HepG2 (cell line): ENCODE results near the gene FTCD. TPM values are rescaled to one million over a fixed set of nuclear protein-coding genes. Genes with fewer than 3 reads are reported as not detected.
"Not testable (repeated sequence)": the region's sequence is repeated elsewhere in the genome, so short reads cannot be mapped to it uniquely, and the experiment has no call there.

Experiments
- ATAC-seq: fragments of 200-7000 bp; cut with Tn5 transposase; 3 replicates; pipeline ENCODE4 v1.9.1; 2020; ENCODE audit warnings: mild to moderate bottlenecking, moderate library complexity
- BruUV-seq: library from RNA; stranded (reverse); fragments of 400-500 nt; replicated peaks from 2 replicates; lab custom pipeline; 2021; lab: Mats Ljungman, UMichigan
- CTCF ChIA-PET: fragments of 300-600 bp; formaldehyde crosslinking; extraction: SDS; loops from one replicate; lab custom pipeline; 2021; ENCODE audit warnings: low total read pairs, inconsistent platforms, low intra/inter-chr PET ratio; lab: Yijun Ruan, JAX
- POLR2A ChIA-PET: fragments of 350-600 bp; sonication (Branson Sonifier 250); formaldehyde crosslinking; loops from one replicate; lab custom pipeline; 2020; ENCODE audit warnings: antibody characterized with exemption, inconsistent platforms; lab: Yijun Ruan, JAX
- DNase-seq: peaks from one replicate; pipeline ENCODE4 v3.0.0-alpha.2; 2015; ENCODE audit warnings: low spot score
- FAIRE-seq: peaks from 3 replicates; lab custom pipeline; 2011; peaks lifted over from hg19 to GRCh38; lab: Jason Lieb, UNC
- H2AFZ ChIP-seq: one replicate; pipeline ENCODE4 v1.6.1; 2011; ENCODE audit warnings: low read length, inconsistent platforms
- H3K27ac ChIP-seq: fragments of 300-600 bp; 3 replicates; pipeline ENCODE4 v1.8.0; 2011; ENCODE audit warnings: mixed run types, mild to moderate bottlenecking, mixed read lengths, low read length, inconsistent platforms; ENCODE audit not compliant: insufficient read depth; ENCODE audit errors: extremely low read length
- H3K27me3 ChIP-seq, 2 experiments: fragments of 200-600 bp in 1 of 2; 2 replicates in 1 of 2; 3 replicates in 1 of 2; pipeline versions ENCODE4 v1.6.0 to v1.8.0; 2011; ENCODE audit warnings: low read length in 2 of 2, mild to moderate bottlenecking in 2 of 2, moderate library complexity in 2 of 2, inconsistent platforms in 1 of 2; ENCODE audit not compliant: insufficient read depth in 2 of 2, control insufficient read depth in 1 of 2
- H3K36me3 ChIP-seq, 2 experiments: fragments of 200-600 bp in 1 of 2; replicated peaks in 1 of 2; 2 replicates in 1 of 2; 3 replicates in 1 of 2; pipeline versions ENCODE4 v1.5.1 to v1.8.0; 2011; ENCODE audit warnings: low read length in 2 of 2, inconsistent platforms in 1 of 2; ENCODE audit not compliant: insufficient read depth in 2 of 2, control insufficient read depth in 1 of 2
- H3K4me1 ChIP-seq: 2 replicates; pipeline ENCODE4 v1.5.1; 2012; ENCODE audit warnings: low read length, inconsistent platforms; ENCODE audit not compliant: insufficient read depth
- H3K4me2 ChIP-seq: 2 replicates; pipeline ENCODE4 v1.6.0; 2011; ENCODE audit warnings: low read depth, low read length, inconsistent platforms
- H3K4me3 ChIP-seq, 3 experiments: fragments of 200-600 bp in 1 of 3; sonication (generic), shearing (Covaris generic) in 1 of 3; replicated peaks in 1 of 3; 2 replicates each; pipeline ENCODE4 v1.5.1; 2011 to 2016; ENCODE audit warnings: low read length in 3 of 3, inconsistent platforms in 2 of 3, low read depth in 2 of 3, mild to moderate bottlenecking in 2 of 3, control low read depth in 1 of 3, mixed read lengths in 1 of 3; ENCODE audit not compliant: insufficient read depth in 1 of 3
- H3K79me2 ChIP-seq: one replicate; pipeline ENCODE4 v1.6.1; 2011; ENCODE audit warnings: low read length, inconsistent platforms; ENCODE audit not compliant: insufficient read depth
- H3K9ac ChIP-seq: 2 replicates; pipeline ENCODE4 v1.6.0; 2011; ENCODE audit warnings: mild to moderate bottlenecking, low read depth, low read length, inconsistent platforms; ENCODE audit not compliant: insufficient read depth
- H3K9me3 ChIP-seq: 2 replicates; pipeline ENCODE4 v1.5.1; 2012; ENCODE audit warnings: mild to moderate bottlenecking, low read length
- H4K20me1 ChIP-seq: 2 replicates; pipeline ENCODE4 v1.6.0; 2011; ENCODE audit warnings: inconsistent platforms, mild to moderate bottlenecking, low read length, moderate library complexity; ENCODE audit not compliant: insufficient read depth
- CTCF ChIP-seq: sonication (generic); formaldehyde crosslinking; IDR thresholded peaks from 2 replicates; pipeline ENCODE4 v1.5.0; 2020; ENCODE audit warnings: mild to moderate bottlenecking, missing genetic modification reagents, moderate library complexity
- FOXO4 ChIP-seq: sonication (generic); formaldehyde crosslinking; conservative IDR thresholded peaks from 2 replicates; pipeline ENCODE4 v1.8.1; 2023; ENCODE audit warnings: missing genetic modification reagents
- GATAD2A ChIP-seq: IDR thresholded peaks from 2 replicates; pipeline ENCODE4 v1.6.1; 2016
- PRPF4 ChIP-seq: fragments of 200-400 bp; formaldehyde crosslinking; IDR thresholded peaks from 2 replicates; pipeline ENCODE4 v1.6.1; 2016; ENCODE audit warnings: low read length, low read depth; ENCODE audit not compliant: poor library complexity, severe bottlenecking
- RAD21 ChIP-seq: fragments of 450-650 bp; formaldehyde crosslinking; IDR thresholded peaks from 2 replicates; pipeline ENCODE4 v1.5.0; 2020; ENCODE audit warnings: mild to moderate bottlenecking
- SMC3 ChIP-seq: IDR thresholded peaks from 2 replicates; pipeline ENCODE4 v1.6.1; 2011; ENCODE audit warnings: low read length, improper control_type of control experiment
- STAG1 ChIP-seq: sonication (generic); formaldehyde crosslinking; IDR thresholded peaks from 2 replicates; pipeline ENCODE4 v1.4.0; 2020; ENCODE audit warnings: missing genetic modification reagents
- XRCC5 ChIP-seq: fragments of 200-400 bp; formaldehyde crosslinking; optimal IDR thresholded peaks from 2 replicates; pipeline ENCODE3; 2017; ENCODE audit warnings: mild to moderate bottlenecking, low read length
- ZFX ChIP-seq: sonication (generic); formaldehyde crosslinking; IDR thresholded peaks from 2 replicates; pipeline ENCODE4 v1.4.0; 2020; ENCODE audit warnings: mild to moderate bottlenecking, low read depth, missing genetic modification reagents, moderate library complexity
- ZFY ChIP-seq: sonication (generic); formaldehyde crosslinking; IDR thresholded peaks from 2 replicates; pipeline ENCODE4 v1.4.0; 2020; ENCODE audit warnings: missing genetic modification reagents
- ZMYM3 ChIP-seq: sonication (generic); formaldehyde crosslinking; IDR thresholded peaks from 2 replicates; pipeline ENCODE4 v1.5.1; 2020; ENCODE audit warnings: mild to moderate bottlenecking, missing genetic modification reagents
- ZNF280D ChIP-seq: sonication (generic); formaldehyde crosslinking; IDR thresholded peaks from 2 replicates; pipeline ENCODE4 v1.5.1; 2020; ENCODE audit warnings: mild to moderate bottlenecking, missing genetic modification reagents
- ZNF687 ChIP-seq: sonication (generic); formaldehyde crosslinking; IDR thresholded peaks from 2 replicates; pipeline ENCODE4 v1.5.1; 2020; ENCODE audit warnings: mild to moderate bottlenecking, missing genetic modification reagents, moderate library complexity
- WGBS: methylation state at CpG from one replicate; pipeline ENCODE4 v1.1.6; 2017; ENCODE audit warnings: low lambda C conversion rate; 5-methylcytosine and 5-hydroxymethylcytosine counted together
- in situ Hi-C: cut with HindIII; loops from 2 replicates; pipeline ENCODE4 v1.10.0; 2017; ENCODE audit warnings: low pct_unique_long_range_greater_than_20kb; ENCODE audit not compliant: extremely low pct_ligation_motif_present
- intact Hi-C: fragments of 100-400 bp; cut with micrococcal nuclease; formaldehyde crosslinking; loops from one replicate; pipeline ENCODE4 v1.10.0; 2022; ENCODE audit not compliant: unreplicated experiment
- polyA plus RNA-seq, 8 experiments: library from polyadenylated mRNA; depleted of rRNA in 3 of 8; stranded (reverse) in 7 of 8; unstranded in 1 of 8; fragments of >200 nt; fragmentation: Illumina TruSeq in 4 of 8; extraction: Trizol in 4 of 8; gene quantifications; 2 replicates each; pipeline versions ENCODE4 v1.2.1 to v1.2.3, GENCODE V29; 2011 to 2016; ENCODE audit warnings: low read depth in 4 of 8, missing spikeins in 1 of 8, mixed read lengths in 1 of 8; ENCODE audit not compliant: insufficient read depth in 1 of 8
- total RNA-seq, 5 experiments: library from RNA; depleted of rRNA; stranded (reverse); fragments of >200 nt; fragmentation: Illumina TruSeq; extraction: Trizol; gene quantifications; 2 replicates each; pipeline ENCODE4 v1.2.3, GENCODE V29; 2016; ENCODE audit warnings: low read depth in 1 of 5

The FTCD gene
- total and polyA plus RNA-seq, 2 of the 13 experiments (the other 11 are each of a cell fraction or from before 2014, with no cell fraction given): 75.7 to 105 TPM

- H3K4me3 ChIP-seq, H3K9ac ChIP-seq, H3K27ac ChIP-seq, H2AFZ ChIP-seq, BruUV-seq, H3K27me3 ChIP-seq, H4K20me1 ChIP-seq, H3K79me2 ChIP-seq, POLR2A ChIA-PET, H3K9me3 ChIP-seq, in situ Hi-C loops, H3K4me2 ChIP-seq: not testable (repeated sequence)
- 87% methylated on average over 12 of the region's 12 CpGs for WGBS
- Histone ChIP-seq H3K36me3 (peaks cover 6 to 28% of the 10 kb centered on the region in 2 experiments; a peak in 4 of 5 replicates), H3K4me1 (peaks cover 54% of the 10 kb centered on the region)
- peak; percentile 50 for DNase-seq
- intact Hi-C loops: loop anchor here (5.0 kb wide), 2 partner anchors 175 kb away; partner anchors contain the start of genes C21orf58 and PCNT
- CTCF ChIA-PET: interaction anchor here (0.7 to 0.8 kb wide), 2 partner anchors 138 to 179 kb away, joined by 3 to 5 read pairs; partner anchors contain the start of genes MCM3AP and YBEY
- ATAC-seq: peak; percentile 59
- peak; percentile 64 for FAIRE-seq
- TF ChIP-seq GATAD2A (CRISPR knock-in tag) (0 out of 2 replicates have a peak, but pooled peaks have one; percentile 22), CTCF (CRISPR knock-in tag) (peak; percentile 77), RAD21 (CRISPR knock-in tag) (peak; percentile 68; the same call in 1 of the 2 replicates), ZNF280D (CRISPR knock-in tag) (0 out of 2 replicates have a peak, but pooled peaks have one; percentile 31), XRCC5 (peak; percentile 41), ZFY (CRISPR knock-in tag) (peak; percentile 57), ZFX (peak; percentile 68), PRPF4 (peak; percentile 5), FOXO4 (CRISPR knock-in tag) (0 out of 2 replicates have a peak, but pooled peaks have one; percentile 63), STAG1 (CRISPR knock-in tag) (peak; percentile 78), ZMYM3 (CRISPR knock-in tag) (peak; percentile 24; the same call in 1 of the 2 replicates), ZNF687 (CRISPR knock-in tag) (peak; percentile 53), SMC3 (peak; percentile 28; the same call in 1 of the 2 replicates)
Observed at GRCh38 chr21:46147429-46147828, 8.0 kb downstream of the FTCD start.
